C1 segment of cervical spinal cord (tissue), 14 donors: ENCODE data around the gene ZMYND12.

ENCODE experiments used
- DNase-seq, 14 donors: peaks; one replicate each; lab custom pipeline; 2025; lab: John Stamatoyannopoulos, UW

Gene ZMYND12

DNA sequence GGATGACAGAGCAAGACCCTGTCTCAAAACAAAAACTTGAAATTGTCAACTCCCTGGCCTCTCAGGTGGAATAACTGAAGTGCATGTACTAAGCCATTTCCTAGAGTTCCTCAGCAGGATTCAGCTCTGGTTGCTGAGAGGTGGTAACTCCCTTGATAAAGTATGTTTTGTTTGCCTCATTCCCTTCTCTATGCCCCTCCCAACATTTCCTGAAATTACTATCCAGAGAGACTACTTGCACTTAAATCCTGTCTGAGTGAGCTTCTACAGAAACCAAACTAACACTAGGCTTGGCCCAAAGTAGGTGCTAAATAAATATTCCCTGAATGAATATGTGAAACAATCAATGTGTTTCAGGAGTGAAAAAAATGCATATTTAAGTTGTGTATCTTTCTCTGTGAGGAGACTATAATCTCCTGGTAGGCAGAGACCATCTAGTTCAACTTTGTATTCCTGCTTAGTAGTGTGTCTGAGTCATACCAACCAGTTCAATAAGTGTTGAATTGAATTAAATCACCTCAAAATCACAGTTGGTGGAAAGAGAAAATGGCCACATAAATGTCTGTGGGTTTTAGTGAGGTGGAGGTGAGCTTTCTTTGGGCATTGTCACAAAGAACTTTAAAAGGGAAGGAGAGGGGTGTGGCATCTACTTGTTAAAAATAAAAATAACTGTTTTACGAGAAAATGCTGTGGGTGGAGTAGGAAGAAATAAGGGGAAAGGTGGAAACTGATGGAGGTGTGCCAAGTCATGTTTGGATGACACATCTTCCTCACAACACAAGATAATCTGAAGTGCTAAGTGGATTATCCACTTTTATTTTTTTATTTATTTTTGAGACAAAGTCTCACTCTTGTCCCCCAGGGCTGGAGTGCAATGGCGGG, 62.6 kb downstream of the ZMYND12 start:
- no peak for DNase-seq

DNA sequence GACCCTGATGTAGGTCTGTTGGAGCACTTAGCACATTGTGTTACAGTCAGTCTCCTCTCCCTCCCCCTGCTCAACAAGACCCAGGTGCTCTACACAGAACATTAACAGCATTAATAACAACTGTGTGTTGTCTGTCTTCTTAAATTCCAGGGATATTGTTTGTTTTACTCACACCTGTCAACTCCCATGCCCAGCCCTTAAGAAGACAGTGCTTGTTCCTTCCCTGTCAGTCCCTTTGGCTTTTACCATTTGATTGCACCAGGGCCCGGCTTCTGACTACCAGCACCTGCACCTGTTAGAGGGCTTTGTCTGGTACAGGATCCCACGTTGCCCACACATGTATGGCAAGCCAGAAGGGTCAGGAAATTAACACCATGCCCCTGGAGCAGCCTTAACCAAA, 63.6 kb downstream of the ZMYND12 start:
- no peak for DNase-seq

DNA sequence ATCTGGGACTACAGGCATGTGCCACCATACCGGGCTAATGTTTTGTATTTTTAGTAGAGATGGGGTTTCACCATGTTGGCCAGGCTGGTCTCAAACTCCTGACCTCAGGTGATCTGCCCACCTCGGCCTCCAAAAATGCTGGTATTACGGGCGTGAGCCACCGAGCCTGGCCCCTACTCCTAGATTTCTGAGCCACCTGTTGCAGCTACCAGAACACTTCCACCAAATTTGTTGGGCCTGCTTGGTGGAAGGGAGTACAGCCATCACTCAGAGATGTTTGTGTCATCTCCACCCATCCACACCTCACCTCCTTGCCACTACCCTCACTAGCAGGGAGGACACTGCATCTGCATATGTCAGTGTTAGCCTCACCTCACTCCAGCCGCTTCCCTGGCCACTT, 69.8 kb downstream of the ZMYND12 start:
- no peak for DNase-seq

DNA sequence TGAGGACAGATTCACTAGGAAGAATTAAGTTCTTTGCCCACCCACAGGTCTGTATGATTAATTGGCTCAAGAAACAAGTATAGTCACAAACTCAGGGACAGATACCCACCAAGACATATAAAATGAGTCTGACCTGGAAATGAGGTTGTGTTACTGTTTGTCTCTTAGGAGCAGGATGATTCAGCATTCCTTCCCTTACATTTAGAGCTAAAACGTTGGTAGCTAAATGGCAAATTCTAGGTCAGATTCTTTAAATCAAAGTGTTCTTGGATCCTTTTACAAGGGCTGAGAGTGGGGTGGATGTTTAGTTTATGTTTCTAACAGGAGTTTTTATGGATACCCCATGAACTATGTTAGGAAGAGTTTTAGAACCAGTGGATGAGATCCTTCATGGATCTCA, 70.5 kb downstream of the ZMYND12 start:
- DNase-seq: no peak

DNA sequence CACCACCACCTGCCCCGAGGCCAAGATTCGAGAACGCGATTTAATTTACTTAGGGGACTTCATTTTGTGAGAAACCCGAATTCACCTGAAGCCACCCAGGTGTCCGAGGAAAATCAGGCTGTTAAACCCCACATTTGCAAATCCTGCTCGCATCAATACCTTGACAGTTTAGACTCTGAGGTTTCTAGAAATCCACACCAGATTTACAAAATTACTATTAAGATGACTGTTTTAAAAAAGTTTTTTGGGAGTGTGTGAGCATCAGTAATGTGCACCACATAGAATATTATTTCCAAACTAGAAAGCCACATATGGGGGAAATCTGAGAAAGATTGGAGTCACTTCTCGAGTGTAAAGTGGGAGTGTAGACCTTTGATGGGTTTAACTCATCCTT, 74.5 kb downstream of the ZMYND12 start:
- DNase-seq: no peak

DNA sequence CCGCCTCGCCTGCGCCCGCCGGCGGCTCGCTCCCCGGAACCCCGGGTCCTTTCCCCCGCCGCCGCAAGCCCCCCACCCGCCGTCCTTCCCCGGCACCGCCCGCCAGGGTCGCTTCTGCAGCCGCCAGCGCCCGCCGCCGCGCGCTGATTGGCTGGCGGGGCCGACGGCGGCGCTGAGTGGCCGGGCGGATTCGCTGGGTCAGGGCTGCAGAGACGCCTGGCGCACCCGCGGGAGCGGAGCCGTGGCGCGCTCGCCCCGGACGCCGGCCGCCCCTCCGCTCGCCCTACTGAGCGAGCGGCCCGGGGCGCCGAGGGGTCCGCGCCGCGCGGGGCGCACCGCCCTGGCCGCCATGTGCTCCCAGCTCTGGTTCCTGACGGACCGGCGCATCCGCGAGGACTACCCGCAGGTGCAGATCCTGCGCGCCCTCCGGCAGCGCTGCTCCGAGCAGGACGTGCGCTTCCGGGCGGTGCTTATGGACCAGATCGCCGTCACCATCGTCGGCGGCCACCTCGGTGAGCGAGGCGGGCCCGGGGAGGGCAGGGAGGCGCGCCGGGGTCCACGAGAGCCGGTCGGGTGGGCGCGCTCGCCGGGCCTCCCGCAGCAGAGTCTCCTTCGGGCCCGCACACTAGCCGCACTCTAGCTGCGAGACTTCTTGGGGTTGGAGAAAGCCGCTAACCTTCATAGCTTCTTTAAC, 75.1 kb downstream of the ZMYND12 start, which contains the start of gene RIMKLA:
Gene RIMKLA (plus strand): TSS at position 207 of the 694 bp plus-strand sequence. CDS start 143 bp downstream, at position 350.
- DNase-seq: peak; percentile 1 to 72 (median 25)
